H9 (cell line): Measurements from ENCODE around the gene DNAJC22. TPM values are rescaled to one million over a fixed set of nuclear protein-coding genes. Genes with fewer than 3 reads are reported as not detected.

Experiments used
- DNase-seq: peaks from one replicate; pipeline ENCODE4 v3.0.0-alpha.2; 2017
- H2AFZ ChIP-seq: one replicate; pipeline ENCODE4 v1.6.1; 2013; ENCODE audit warnings: mild to moderate bottlenecking, low read length, control low read depth, moderate library complexity
- H2AK5ac ChIP-seq: 2 replicates; pipeline ENCODE4 v1.6.1; 2013; ENCODE audit warnings: low read length, control low read depth, mixed read lengths; ENCODE audit not compliant: insufficient read length
- H2BK120ac ChIP-seq: one replicate; pipeline ENCODE4 v1.6.1; 2013; ENCODE audit warnings: low read depth, mild to moderate bottlenecking, low read length, control low read depth, inconsistent platforms; ENCODE audit not compliant: poor library complexity, severe bottlenecking
- H2BK12ac ChIP-seq: 2 replicates; pipeline ENCODE4 v1.6.1; 2013; ENCODE audit warnings: low read length, control low read depth, mixed read lengths, low read depth; ENCODE audit not compliant: insufficient read length
- H2BK15ac ChIP-seq: 2 replicates; pipeline ENCODE4 v1.6.1; 2013; ENCODE audit warnings: low read depth, low read length, control low read depth
- H2BK20ac ChIP-seq: one replicate; pipeline ENCODE4 v1.6.1; 2013; ENCODE audit warnings: low read depth, mild to moderate bottlenecking, low read length, control low read depth, inconsistent platforms; ENCODE audit not compliant: poor library complexity, severe bottlenecking
- H2BK5ac ChIP-seq: 2 replicates; pipeline ENCODE4 v1.6.1; 2013; ENCODE audit warnings: low read length, control low read depth, mixed read lengths; ENCODE audit not compliant: insufficient read length
- H3K14ac ChIP-seq: 2 replicates; pipeline ENCODE4 v1.6.1; 2013; ENCODE audit warnings: low read length, control low read depth; ENCODE audit not compliant: insufficient read depth
- H3K18ac ChIP-seq: 2 replicates; pipeline ENCODE4 v1.6.1; 2013; ENCODE audit warnings: low read depth, mild to moderate bottlenecking, mixed read lengths, low read length, control low read depth; ENCODE audit not compliant: insufficient read length
- H3K23ac ChIP-seq: 2 replicates; pipeline ENCODE4 v1.6.1; 2013; ENCODE audit warnings: low read length, control low read depth, mixed read lengths, low read depth; ENCODE audit not compliant: insufficient read length
- H3K23me2 ChIP-seq: 2 replicates; pipeline ENCODE4 v1.6.1; 2013; ENCODE audit warnings: low read depth, mild to moderate bottlenecking, mixed read lengths, low read length, control low read depth; ENCODE audit not compliant: insufficient read length, poor library complexity, severe bottlenecking
- H3K27ac ChIP-seq: 2 replicates; pipeline ENCODE4 v1.5.1; 2013; ENCODE audit warnings: low read length, control low read depth, mixed read lengths, low read depth; ENCODE audit not compliant: insufficient read length
- H3K27me3 ChIP-seq: 2 replicates; pipeline ENCODE4 v1.6.1; 2013; ENCODE audit warnings: low read length, control low read depth, inconsistent platforms; ENCODE audit not compliant: insufficient read depth
- H3K4ac ChIP-seq: 2 replicates; pipeline ENCODE4 v1.6.1; 2013; ENCODE audit warnings: low read depth, mild to moderate bottlenecking, control low read depth, inconsistent platforms, low read length, moderate library complexity
- H3K4me1 ChIP-seq: 2 replicates; pipeline ENCODE4 v1.6.1; 2013; ENCODE audit warnings: low read length, control low read depth, inconsistent platforms; ENCODE audit not compliant: insufficient read depth
- H3K4me2 ChIP-seq: 2 replicates; pipeline ENCODE4 v1.6.1; 2013; ENCODE audit warnings: low read length, control low read depth, mixed read lengths; ENCODE audit not compliant: insufficient read length, insufficient read depth
- H3K56ac ChIP-seq: 2 replicates; pipeline ENCODE4 v1.6.1; 2013; ENCODE audit warnings: low read depth, mild to moderate bottlenecking, mixed read lengths, low read length, control low read depth; ENCODE audit not compliant: insufficient read length
- H3K79me1 ChIP-seq: 2 replicates; pipeline ENCODE4 v1.6.1; 2013; ENCODE audit warnings: low read depth, mild to moderate bottlenecking, moderate library complexity, low read length, control low read depth, inconsistent platforms; ENCODE audit not compliant: insufficient read depth, poor library complexity, severe bottlenecking
- H3K79me2 ChIP-seq: 2 replicates; pipeline ENCODE4 v1.6.1; 2013; ENCODE audit warnings: low read length, control low read depth, inconsistent platforms; ENCODE audit not compliant: insufficient read depth
- H3K9ac ChIP-seq: 2 replicates; pipeline ENCODE4 v1.6.1; 2013; ENCODE audit warnings: low read length, control low read depth, mixed read lengths; ENCODE audit not compliant: insufficient read length; ENCODE audit errors: extremely low read depth
- H3K9me3 ChIP-seq: one replicate; pipeline ENCODE4 v1.6.1; 2013; ENCODE audit warnings: low read depth, low read length, inconsistent platforms; ENCODE audit not compliant: control insufficient read depth
- H3T11ph ChIP-seq: one replicate; pipeline ENCODE4 v1.6.1; 2013; ENCODE audit warnings: mild to moderate bottlenecking, low read length, control low read depth, inconsistent platforms
- H4K20me1 ChIP-seq: one replicate; pipeline ENCODE4 v1.6.1; 2013; ENCODE audit not compliant: control insufficient read depth, insufficient read length, insufficient read depth
- H4K5ac ChIP-seq: 2 replicates; pipeline ENCODE4 v1.6.1; 2013; ENCODE audit warnings: low read depth, mild to moderate bottlenecking, mixed read lengths, low read length, control low read depth; ENCODE audit not compliant: insufficient read length
- H4K8ac ChIP-seq: replicated peaks from 2 replicates; pipeline ENCODE4 v1.6.1; 2013; ENCODE audit warnings: low read length, control low read depth, mixed read lengths, low read depth; ENCODE audit not compliant: insufficient read length
- H4K91ac ChIP-seq: 2 replicates; pipeline ENCODE4 v1.6.1; 2013; ENCODE audit warnings: low read depth, mild to moderate bottlenecking, moderate library complexity, mixed read lengths, low read length, control low read depth; ENCODE audit not compliant: insufficient read length
- H3K27ac Mint-ChIP-seq, 3 experiments: 2 replicates in 2 of 3; 3 replicates in 1 of 3; pipeline ENCODE4 v1.8.0; 2020 to 2021; ENCODE audit warnings: mixed read lengths in 3 of 3, mild to moderate bottlenecking in 1 of 3, moderate library complexity in 1 of 3
- H3K27me3 Mint-ChIP-seq: 2 replicates; pipeline ENCODE4 v1.8.0; 2021; ENCODE audit warnings: low read depth, mild to moderate bottlenecking, moderate library complexity, mixed read lengths
- H3K36me3 Mint-ChIP-seq, 3 experiments: 2 replicates in 2 of 3; 3 replicates in 1 of 3; pipeline ENCODE4 v1.8.0; 2020 to 2021; ENCODE audit warnings: low read depth in 3 of 3, mixed read lengths in 3 of 3; ENCODE audit not compliant: insufficient read depth in 1 of 3
- H3K4me1 Mint-ChIP-seq, 2 experiments: 2 replicates each; pipeline ENCODE4 v1.8.0; 2020; ENCODE audit warnings: mixed read lengths in 2 of 2
- H3K4me3 Mint-ChIP-seq, 2 experiments: 2 replicates in 1 of 2; 3 replicates in 1 of 2; pipeline ENCODE4 v1.8.0; 2020 to 2021; ENCODE audit warnings: mild to moderate bottlenecking in 2 of 2, mixed read lengths in 2 of 2, moderate library complexity in 1 of 2
- H3K9me3 Mint-ChIP-seq, 2 experiments: 2 replicates in 1 of 2; 3 replicates in 1 of 2; pipeline ENCODE4 v1.8.0; 2020; ENCODE audit warnings: mild to moderate bottlenecking in 2 of 2, mixed read lengths in 2 of 2, moderate library complexity in 1 of 2
- WGBS: extraction: QIAGEN DNeasy Blood & Tissue Kit; methylation state at CpG from one replicate; pipeline ENCODE4 v1.1.7; 2013; ENCODE audit warnings: missing lambda C conversion rate, low lambda C conversion rate, mixed read lengths; ENCODE audit not compliant: insufficient read length; ENCODE audit errors: extremely low coverage; 5-methylcytosine and 5-hydroxymethylcytosine counted together
- total RNA-seq: library from RNA; stranded (reverse); gene quantifications from 2 replicates; pipeline ENCODE4 v1.2.1, GENCODE V29; 2021
- TF ChIP-seq, protein P1 (sequence below): fragments of 200-600 bp; sonication (generic); conservative IDR thresholded peaks from 3 replicates; pipeline ENCODE4 v1.8.0; 2021; ENCODE audit warnings: antibody characterized with exemption, mild to moderate bottlenecking

The DNAJC22 gene
- total RNA-seq, 1 experiment from 2014 or later: 3.2 TPM

DNA sequence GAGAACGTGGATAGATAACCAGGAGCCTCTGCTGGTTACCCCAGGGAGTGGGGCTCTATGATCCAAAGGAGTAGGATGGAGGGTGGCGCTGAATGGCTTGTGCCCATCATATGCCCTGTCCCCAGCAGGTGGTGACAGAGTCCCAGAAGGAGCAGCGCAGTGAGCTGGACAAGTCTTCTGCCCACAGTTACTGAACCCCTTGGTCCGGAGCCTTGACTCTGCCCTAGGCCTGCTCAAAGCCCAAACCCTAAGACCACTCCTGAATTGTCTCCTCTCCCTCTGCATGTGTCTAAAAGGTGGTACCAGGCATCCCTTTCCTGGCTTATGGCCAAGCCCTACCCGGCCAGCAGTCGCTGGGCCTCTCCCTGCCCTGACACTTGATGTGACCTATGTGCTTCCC lies 48.5 kb upstream of the DNAJC22 start:
- H4K91ac ChIP-seq: no peak overlapping the region
- H4K20me1 ChIP-seq: peaks cover 3% of the 10 kb centered on the region
- H3K9ac ChIP-seq: no peak overlapping the region
- H3K79me2 ChIP-seq: no peaks in the 10 kb centered on the region
- H2BK5ac ChIP-seq: no peak overlapping the region
- H2BK15ac ChIP-seq: no peak overlapping the region
- Mint-ChIP-seq H3K4me1 (peaks cover 13 to 33% of the 10 kb centered on the region in 2 experiments), H3K4me3 (no peak overlapping the region; a peak in 1 of 5 replicates), H3K9me3 (peaks cover 0 to 2% of the 10 kb centered on the region in 2 experiments; a peak in 1 of 5 replicates), H3K27me3 (peaks cover 90% of the 10 kb centered on the region), H3K36me3 (no peaks in the 10 kb centered on the region; a peak in 2 of 7 replicates), H3K27ac (no peak overlapping the region; a peak in 1 of 7 replicates)
- no peak overlapping the region for H2AFZ ChIP-seq
- no peak for DNase-seq
- H3K9me3 ChIP-seq: no peaks in the 10 kb centered on the region
- H3K4me2 ChIP-seq: no peak overlapping the region
- no peak overlapping the region for H3T11ph ChIP-seq
- TF ChIP-seq, protein P1, sequence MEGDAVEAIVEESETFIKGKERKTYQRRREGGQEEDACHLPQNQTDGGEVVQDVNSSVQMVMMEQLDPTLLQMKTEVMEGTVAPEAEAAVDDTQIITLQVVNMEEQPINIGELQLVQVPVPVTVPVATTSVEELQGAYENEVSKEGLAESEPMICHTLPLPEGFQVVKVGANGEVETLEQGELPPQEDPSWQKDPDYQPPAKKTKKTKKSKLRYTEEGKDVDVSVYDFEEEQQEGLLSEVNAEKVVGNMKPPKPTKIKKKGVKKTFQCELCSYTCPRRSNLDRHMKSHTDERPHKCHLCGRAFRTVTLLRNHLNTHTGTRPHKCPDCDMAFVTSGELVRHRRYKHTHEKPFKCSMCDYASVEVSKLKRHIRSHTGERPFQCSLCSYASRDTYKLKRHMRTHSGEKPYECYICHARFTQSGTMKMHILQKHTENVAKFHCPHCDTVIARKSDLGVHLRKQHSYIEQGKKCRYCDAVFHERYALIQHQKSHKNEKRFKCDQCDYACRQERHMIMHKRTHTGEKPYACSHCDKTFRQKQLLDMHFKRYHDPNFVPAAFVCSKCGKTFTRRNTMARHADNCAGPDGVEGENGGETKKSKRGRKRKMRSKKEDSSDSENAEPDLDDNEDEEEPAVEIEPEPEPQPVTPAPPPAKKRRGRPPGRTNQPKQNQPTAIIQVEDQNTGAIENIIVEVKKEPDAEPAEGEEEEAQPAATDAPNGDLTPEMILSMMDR: no peak
- H3K14ac ChIP-seq: no peak overlapping the region
- no peaks in the 10 kb centered on the region for H3K4me1 ChIP-seq
- no peak overlapping the region for H2BK120ac ChIP-seq
- H3K79me1 ChIP-seq: no peaks in the 10 kb centered on the region
- H3K27me3 ChIP-seq: peaks cover 51% of the 10 kb centered on the region
- no peak overlapping the region for H3K23ac ChIP-seq
- H2BK20ac ChIP-seq: no peak overlapping the region
- no peak overlapping the region for H4K8ac ChIP-seq
- H4K5ac ChIP-seq: no peak overlapping the region
- no peak overlapping the region for H3K18ac ChIP-seq
- no peak overlapping the region for H3K4ac ChIP-seq
- no CpG with 5 or more reads among the region's 6 CpGs for WGBS
- no peak overlapping the region for H2AK5ac ChIP-seq
- no peak overlapping the region for H2BK12ac ChIP-seq
- peaks cover 5% of the 10 kb centered on the region for H3K23me2 ChIP-seq
- no peak overlapping the region for H3K56ac ChIP-seq
- H3K27ac ChIP-seq: no peak overlapping the region
